GM19099 (cell line): ENCODE measurements around the gene PTGDS.

Experiments
- POLR2A ChIP-seq: IDR thresholded peaks from 3 replicates; pipeline ENCODE4 v1.6.1; 2011; ENCODE audit warnings: low read depth; ENCODE audit not compliant: insufficient read length; ENCODE audit errors: extremely low read depth

The PTGDS gene

DNA sequence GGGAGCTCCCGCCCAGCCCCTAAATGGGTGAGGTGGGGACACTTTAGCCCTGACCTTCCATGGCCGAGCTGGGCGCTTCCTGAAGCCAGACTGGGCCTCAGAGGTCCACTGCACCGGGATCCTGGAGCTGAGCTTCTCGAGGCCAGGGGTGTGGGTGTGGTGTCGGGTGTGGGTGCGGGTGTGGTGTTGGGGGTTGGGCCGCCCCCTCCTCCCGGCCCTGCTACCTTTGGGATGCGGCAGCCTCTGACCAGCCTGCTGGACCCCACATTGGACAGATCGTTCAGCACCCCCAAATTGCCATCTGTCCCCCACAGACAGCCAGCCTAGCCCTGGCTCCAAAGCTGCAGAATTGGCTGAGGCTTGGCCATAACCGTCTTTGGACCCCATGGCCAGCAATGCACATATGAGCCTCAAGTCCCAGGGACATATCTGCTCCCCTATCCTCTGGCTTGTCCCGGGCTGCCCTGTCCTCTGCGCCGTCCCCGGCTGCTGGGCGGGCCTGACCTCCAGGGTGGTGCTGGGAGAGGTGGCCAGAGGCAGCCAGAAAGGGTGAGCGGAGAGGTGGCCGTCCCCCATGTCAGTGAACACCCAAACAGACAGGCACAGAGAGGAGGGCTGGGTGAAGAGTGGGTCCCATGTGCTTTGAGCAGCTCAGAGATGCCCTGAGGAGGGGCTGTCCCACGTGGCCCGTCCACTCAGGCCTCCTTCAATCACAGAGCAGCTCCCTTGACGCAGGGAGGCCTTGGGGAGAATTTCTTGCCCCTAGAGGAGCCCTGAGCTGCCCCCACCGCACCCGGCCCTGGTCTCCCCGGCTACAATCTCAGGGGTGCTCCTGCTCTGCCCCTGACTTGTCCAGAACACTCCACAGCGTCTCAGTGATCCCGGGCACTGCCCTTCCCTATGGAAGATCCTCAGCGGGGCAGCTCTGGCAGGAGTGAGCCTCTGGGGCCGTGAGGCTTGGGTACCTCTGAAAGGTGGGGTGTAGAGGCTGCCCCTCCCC, 3.4 kb upstream of the PTGDS start:
- TF ChIP-seq POLR2A: no peak

DNA sequence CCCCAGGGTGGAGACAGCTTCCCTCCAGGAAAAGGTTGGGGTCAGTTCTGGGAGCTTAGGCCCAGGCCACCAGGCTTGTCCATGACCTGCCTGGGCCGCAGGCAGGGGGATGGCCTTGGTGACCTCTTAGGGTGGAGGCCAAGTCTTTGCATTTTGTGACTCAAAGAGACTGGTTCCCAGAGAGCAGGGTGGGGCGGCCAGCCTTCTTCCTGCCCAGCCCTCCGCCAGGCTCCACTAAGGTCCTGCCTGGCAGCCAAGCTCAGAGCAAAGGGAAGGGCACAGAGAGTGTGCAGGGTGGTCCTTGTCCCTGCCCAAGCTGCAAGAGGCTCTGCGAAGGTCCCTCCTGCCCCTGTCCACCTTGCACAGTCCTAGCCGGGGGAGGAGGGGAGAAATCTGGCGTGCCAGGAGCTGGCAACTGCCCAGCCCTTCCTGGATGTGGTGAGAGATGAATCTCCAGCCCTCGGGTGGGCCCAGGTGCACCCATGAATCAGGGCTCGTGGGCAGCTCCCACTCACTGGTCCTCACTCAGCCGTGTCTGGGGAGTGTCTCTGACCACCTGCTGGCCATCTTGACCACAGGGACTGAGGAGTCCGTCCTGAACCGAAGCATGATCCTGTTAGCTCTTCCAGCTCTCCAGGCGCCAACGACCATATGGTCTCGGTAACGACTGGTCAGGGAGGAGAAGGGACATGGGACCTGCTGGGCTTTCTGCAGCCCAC, 2.3 kb upstream of the PTGDS start:
- no peak for TF ChIP-seq POLR2A

DNA sequence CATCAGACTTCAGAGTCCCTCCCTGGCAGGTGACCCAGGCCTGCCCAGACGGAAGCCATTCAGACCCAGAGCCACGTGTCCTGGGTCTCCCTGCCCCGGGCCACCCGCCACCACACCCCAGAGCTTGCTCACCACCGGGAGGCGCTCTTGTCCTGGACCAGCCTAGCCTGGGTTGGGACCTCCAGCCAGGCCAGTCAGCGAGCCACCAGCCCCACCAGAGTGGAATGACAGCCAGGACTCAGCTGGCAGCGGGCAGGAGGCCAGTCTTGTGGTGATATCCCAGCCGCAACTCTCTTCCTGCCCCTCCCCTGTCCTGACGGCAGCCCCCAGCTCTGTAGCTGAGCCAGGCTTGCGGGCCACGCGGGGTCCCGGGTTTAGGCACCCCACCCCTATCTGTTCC, 1.7 kb upstream of the PTGDS start:
- no peak for TF ChIP-seq POLR2A

DNA sequence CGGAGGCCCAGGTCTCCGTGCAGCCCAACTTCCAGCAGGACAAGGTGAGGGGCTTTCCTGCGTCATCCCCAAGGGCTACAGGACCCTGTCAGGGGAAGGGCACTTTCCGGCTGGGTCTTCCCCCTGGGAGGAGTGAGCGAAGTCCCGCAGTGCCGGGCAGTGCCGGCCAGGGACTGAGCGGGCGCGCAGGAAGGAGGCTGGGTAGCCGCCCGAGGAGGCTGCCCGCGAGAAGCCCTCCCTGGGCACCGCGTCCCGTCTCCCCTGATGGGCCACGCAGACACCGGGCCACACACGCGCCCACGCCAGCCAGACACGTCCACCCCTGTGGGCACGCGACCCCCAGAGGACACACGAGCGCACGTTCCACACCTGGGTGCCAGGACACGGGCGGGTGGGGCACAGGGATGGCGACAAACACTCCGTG, 357 bp downstream of the PTGDS start:
- no peak for TF ChIP-seq POLR2A

DNA sequence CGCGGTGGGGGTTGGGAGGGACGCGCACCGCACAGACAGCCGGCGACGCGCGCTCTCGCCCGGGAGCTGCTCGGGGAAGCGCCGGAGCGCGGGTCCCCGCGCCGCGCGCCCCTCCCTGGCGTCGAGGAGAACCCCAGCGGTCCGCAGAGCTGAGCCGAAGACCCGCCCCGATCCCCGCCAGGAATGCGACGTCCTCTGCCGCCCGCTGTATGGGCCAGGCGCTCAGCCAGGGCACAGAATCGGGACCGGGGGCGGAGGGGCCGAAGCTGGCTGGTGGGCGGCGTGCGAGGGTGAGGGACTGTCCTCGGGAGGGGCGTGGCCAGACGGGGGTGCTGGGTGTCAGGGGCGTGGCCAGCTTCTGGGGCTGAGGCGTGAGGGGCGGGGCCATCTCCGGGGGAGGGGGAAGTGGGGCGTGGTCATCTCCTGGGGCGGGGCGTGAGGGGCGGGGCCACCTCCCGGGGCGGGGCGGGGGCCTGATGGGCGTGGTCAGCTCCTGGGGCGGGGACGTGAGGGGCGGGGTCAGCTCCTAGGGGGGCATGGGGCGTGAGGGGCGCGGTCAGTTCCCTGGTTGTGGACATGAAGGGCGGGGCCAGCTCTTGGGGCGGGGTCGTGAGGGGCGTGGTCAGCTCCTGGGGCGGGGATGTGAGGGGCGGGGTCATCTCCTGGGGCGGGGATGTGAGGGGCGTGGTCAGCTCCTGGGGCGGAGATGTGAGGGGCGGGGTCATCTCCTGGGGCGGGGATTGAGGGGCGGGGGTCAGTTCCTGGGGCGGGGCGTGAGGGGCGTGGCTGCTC, 965 bp downstream of the PTGDS start:
- no peak for TF ChIP-seq POLR2A

DNA sequence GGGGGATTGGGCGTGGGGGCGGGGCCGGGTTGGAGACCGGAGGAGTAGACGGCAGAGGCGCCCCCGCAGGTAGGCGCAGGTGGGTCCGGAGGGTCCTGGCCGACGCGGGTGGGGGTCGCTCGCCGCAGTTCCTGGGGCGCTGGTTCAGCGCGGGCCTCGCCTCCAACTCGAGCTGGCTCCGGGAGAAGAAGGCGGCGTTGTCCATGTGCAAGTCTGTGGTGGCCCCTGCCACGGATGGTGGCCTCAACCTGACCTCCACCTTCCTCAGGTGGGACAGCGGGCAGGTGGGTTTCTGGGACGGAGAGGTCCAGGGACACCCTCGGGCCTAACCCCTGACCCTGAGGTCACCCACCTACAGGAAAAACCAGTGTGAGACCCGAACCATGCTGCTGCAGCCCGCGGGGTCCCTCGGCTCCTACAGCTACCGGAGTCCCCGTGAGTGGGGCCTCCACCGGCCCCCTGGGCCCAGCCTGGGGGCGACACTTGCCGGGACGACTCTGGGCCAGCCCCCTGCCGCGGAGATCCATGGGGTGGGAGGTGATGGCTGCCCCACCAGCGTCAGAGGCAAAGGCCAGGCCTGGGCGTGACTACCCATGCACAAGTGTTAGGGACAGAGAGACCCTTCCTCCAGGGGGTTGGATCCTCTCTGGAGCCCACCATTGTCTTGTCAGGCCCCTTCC, 1.7 kb downstream of the PTGDS start:
- no peak for TF ChIP-seq POLR2A

DNA sequence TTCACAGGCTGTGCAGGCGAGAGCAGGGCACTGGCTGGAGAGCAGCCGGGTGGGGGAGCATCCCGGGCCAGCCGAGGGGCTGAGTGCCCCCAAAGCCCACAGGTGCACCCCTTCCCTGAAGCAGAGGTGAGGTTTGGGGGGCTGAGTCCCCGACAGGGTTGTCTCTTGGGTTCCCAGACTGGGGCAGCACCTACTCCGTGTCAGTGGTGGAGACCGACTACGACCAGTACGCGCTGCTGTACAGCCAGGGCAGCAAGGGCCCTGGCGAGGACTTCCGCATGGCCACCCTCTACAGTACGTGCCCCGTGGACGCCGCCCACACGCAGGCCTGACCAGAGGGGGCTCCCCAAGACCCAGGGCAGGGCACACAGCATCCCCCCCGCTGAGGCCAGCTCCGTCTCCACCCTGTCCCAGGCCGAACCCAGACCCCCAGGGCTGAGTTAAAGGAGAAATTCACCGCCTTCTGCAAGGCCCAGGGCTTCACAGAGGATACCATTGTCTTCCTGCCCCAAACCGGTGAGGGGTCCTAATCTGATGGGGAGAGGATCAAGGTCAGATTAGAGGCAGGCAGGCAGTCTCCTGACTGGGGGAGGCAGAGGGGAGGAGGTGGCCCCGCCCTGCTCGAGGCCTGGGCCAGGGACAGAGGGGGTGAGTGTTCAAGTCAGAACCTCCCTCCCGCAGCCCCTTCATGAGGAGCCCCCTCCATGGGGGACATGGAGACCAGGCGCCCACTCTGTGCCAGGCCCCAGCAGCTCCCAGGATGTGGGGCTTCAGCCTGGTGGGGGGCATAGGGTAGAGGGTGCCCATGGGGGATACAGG, 2.7 kb downstream of the PTGDS start:
- TF ChIP-seq POLR2A: no peak

DNA sequence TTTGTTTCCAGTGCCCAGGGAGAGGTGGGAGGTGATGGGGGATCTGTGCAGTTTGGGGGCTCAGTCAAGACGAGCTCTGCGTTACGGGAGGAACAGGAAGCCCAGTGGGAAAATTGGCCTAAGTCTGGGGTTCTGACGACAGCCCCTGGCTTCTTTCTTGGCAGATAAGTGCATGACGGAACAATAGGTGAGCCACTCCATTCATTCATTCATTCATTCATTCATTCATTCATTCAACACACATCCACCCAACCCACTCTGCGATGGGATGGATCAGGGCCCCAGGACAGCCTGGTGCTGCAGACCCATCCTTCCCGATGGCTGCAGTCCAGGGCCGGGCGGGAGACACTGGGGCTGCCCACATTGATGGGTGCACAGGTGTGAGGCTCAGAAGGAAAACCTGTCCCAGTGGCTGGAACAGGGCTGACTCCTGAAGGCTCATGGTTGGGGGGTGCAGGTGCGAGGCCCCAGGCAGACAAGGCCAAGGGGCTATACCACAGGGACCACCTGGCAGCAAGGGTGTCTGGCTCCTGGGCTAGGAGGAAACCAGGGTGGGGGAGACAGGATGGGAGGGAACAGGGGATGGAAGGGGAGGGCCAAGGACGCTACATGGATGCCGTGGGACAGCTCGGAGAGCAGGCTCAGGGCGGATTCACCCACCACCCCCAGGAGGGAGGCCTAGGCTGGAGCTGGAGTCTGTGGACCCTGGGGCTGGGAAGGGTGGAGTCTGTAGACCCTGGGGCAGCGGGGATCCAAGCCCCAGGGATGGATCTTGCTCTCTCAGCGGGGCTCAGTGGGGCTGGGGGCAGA, 3.6 kb downstream of the PTGDS start:
- TF ChIP-seq POLR2A: no peak

DNA sequence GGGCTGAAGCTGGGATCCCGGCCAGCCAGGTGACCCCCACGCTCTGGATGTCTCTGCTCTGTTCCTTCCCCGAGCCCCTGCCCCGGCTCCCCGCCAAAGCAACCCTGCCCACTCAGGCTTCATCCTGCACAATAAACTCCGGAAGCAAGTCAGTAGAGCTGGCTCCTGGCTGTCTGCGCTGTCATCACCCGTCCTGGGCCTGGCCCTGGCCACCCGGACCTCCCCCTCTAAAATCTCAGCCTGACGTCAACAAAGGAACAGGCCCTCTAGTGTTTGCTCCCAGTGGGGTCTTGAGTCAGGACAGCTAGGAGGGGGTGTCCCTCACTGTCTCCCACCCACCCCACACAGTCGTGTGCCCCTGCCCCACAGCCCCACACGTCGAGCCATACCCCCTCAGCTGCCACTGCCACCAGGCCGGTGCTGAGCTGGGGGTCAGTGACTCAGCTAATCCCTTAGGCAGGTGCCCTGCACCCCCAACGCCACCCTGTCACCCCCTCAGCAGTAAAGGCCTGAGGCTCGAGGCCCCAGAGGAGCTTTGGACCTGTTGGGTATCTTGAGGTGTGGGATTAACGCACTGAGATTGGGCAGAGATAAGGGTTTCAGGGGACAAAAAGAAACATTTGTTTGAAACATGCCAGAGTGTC, 4.4 kb downstream of the PTGDS start:
- no peak for TF ChIP-seq POLR2A

DNA sequence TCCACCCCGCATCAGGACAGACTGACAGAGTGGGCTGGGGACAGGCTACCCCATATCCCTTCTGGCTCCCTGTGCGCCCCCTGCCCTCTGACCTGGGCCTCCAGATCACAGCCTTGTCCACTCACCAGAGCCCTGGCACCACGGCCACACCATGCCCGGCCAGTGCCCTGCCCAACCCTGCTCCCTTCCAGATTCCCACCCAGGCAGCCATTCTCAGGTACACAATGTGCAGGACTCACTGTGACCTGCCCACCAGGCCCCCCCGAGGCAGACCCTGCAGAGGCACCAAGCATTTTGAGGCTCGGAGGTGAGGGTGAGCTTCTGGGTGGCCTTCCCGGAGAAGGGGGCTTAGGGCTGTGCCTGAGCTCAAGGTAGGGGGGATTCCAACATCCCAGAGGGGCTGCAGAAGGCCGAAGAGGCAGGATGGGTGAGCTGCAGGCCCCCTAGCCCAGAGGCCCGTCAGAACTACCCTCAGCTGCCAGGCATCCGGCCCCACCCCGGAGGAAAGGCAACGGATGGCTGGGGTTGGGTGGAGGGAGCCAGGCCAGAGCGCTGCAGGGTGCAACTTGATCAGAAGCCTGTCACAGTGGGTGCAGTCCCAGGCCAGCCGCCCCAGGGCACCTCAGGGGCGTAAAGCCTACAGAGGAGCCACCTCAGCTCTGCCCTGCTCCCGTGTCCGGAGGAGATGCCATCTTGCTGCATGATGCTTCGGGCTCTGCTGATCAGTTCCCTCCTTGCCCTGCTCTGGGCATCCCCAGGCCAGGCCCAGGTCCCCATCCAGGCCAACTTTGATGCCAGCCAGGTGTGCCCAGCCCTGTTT, 5.1 kb downstream of the PTGDS start, which contains the start of gene LCNL1:
LCNL1 (plus strand) TSS at position 762 of the 820 bp plus-strand sequence. CDS start 594 bp downstream, outside the sequence.
- TF ChIP-seq POLR2A: no peak

DNA sequence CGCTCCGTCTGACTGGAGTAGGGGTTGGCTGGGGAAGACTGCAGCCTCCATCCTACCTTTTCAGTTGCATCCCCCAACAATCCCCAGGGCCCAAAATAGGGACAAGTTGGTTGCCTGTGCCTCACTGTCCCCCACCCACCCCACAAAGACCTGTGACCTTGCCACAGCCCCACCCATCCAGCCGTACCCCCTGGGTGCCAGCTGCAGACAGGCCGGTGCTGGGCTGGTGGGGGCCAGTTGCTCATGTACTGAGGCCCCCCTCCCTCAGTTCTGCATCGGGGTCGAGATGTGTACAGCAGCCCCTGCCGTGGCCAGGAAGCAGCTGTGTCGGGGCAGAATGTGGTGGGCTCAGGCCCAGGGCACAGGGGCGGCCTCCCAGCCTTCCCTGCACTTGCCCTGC, 5.9 kb downstream of the PTGDS start:
- no peak for TF ChIP-seq POLR2A
